Aorta (tissue), 5 donors: ENCODE data around the gene UBAC2. TPM values are rescaled to one million over a fixed set of nuclear protein-coding genes. Genes with fewer than 3 reads are reported as not detected.

Experiments
- ATAC-seq: fragments of 200-7000 bp; cut with Tn5 transposase; one replicate; pipeline ENCODE4 v1.9.1; 2022; ENCODE audit warnings: moderate library complexity; ENCODE audit not compliant: low FRiP score
- DNase-seq, 2 donors: peaks; one replicate each; pipeline ENCODE4 v3.0.0-alpha.2; 2020
- H3K27ac ChIP-seq, 2 donors: one replicate each; pipeline ENCODE4 v1.5.1; 2013; ENCODE audit warnings: low read length in 2 of 2, mild to moderate bottlenecking in 2 of 2, moderate library complexity in 2 of 2, control low read depth in 1 of 2, inconsistent platforms in 1 of 2, low read depth in 1 of 2
- H3K27me3 ChIP-seq, 2 donors: one replicate each; pipeline ENCODE4 v1.6.1; 2013; ENCODE audit warnings: control low read depth in 1 of 2, low read length in 1 of 2, mild to moderate bottlenecking in 1 of 2, moderate library complexity in 1 of 2; ENCODE audit not compliant: insufficient read depth in 2 of 2, control insufficient read depth in 1 of 2
- H3K36me3 ChIP-seq, 2 donors: one replicate each; pipeline ENCODE4 v1.6.1; 2013; ENCODE audit warnings: control low read depth in 1 of 2, low read length in 1 of 2, mild to moderate bottlenecking in 1 of 2; ENCODE audit not compliant: insufficient read depth in 2 of 2, control insufficient read depth in 1 of 2
- H3K4me1 ChIP-seq, 2 donors: one replicate each; pipeline ENCODE4 v1.6.1; 2013; ENCODE audit warnings: low read length in 2 of 2, control low read depth in 1 of 2, mild to moderate bottlenecking in 1 of 2, moderate library complexity in 1 of 2; ENCODE audit not compliant: insufficient read depth in 2 of 2, control insufficient read depth in 1 of 2
- H3K4me3 ChIP-seq, 2 donors: one replicate each; pipeline ENCODE4 v1.5.1; 2013; ENCODE audit warnings: low read length in 2 of 2, control low read depth in 1 of 2, mild to moderate bottlenecking in 1 of 2
- H3K9me3 ChIP-seq: one replicate; pipeline ENCODE4 v1.6.1; 2013; ENCODE audit warnings: mild to moderate bottlenecking, low read length; ENCODE audit not compliant: control insufficient read depth
- WGBS, 2 donors: extraction: QIAGEN DNeasy Blood & Tissue Kit; methylation state at CpG; one replicate each; pipeline ENCODE4 v1.1.7; 2013; 5-methylcytosine and 5-hydroxymethylcytosine counted together
- intact Hi-C, 2 donors: fragments of 100-400 bp; cut with DNase I; formaldehyde crosslinking; loops; one replicate each; pipeline versions ENCODE4 v1.14.2 to v1.15.0; 2022
- polyA plus RNA-seq, 2 donors: library from polyadenylated mRNA; stranded (reverse); fragments of 200-250 nt; gene quantifications; one replicate each; pipeline ENCODE4 v1.2.3, GENCODE V29; 2013
- total RNA-seq, 2 donors: library from RNA; stranded (reverse); fragmentation: NEBNext Ultra II Directional; extraction: Animal tissue kit (Norgen Biotek cat#: 25700); gene quantifications; one replicate each; pipeline ENCODE4 v1.2.1, GENCODE V29; 2021
- donor health status: healthy with polysubstance abuse.
- donor health status: Bipolar disorder and iron deficiency.
- donor health status: DM: no; HTN: no; CAD: no.
- donor health status: DM: no; HTN: no; CAD: no.
- donor health status: DM: yes; HTN: yes; CAD: no.

UBAC2 gene
- total and polyA plus RNA-seq, 4 donors, result 44.4 to 54.2 (median 48.5) TPM

GRCh38 chr13:99335603-99336002 lies 134.9 kb downstream of the UBAC2 start:
- H3K9me3 ChIP-seq, result no peaks in the 10 kb centered on the region
- H3K27ac ChIP-seq, result no peak overlapping the region
- H3K36me3 ChIP-seq, result no peaks in the 10 kb centered on the region
- no peaks in the 10 kb centered on the region for H3K4me1 ChIP-seq
- intact Hi-C loops, result no loop called here
- no peak overlapping the region for H3K4me3 ChIP-seq
- ATAC-seq (no peak), DNase-seq (no peak)
- no peaks in the 10 kb centered on the region for H3K27me3 ChIP-seq
- 86 to 91% methylated on average over 4 of the region's 4 CpGs for WGBS, 2 donors

GRCh38 chr13:99339230-99339721 lies 138.6 kb downstream of the UBAC2 start:
- Histone ChIP-seq H3K36me3 (peaks cover 4% of the 10 kb centered on the region in 2 donors), H3K4me1 (no peaks in the 10 kb centered on the region), H3K27me3 (no peaks in the 10 kb centered on the region), H3K9me3 (no peaks in the 10 kb centered on the region), H3K27ac (no peak overlapping the region), H3K4me3 (no peak overlapping the region)
- ATAC-seq (no peak), DNase-seq (no peak)
- intact Hi-C loops, result no loop called here
- WGBS, 2 donors, result 84 to 87% methylated on average over 5 of the region's 5 CpGs

GRCh38 chr13:99339736-99340397 lies 139.2 kb downstream of the UBAC2 start:
- no peak for DNase-seq
- H3K4me1 ChIP-seq, result no peaks in the 10 kb centered on the region
- H3K27me3 ChIP-seq, result no peaks in the 10 kb centered on the region
- no peak overlapping the region for H3K27ac ChIP-seq
- H3K9me3 ChIP-seq, result no peaks in the 10 kb centered on the region
- no peak for ATAC-seq
- 77 to 79% methylated on average over 8 of the region's 8 CpGs for WGBS, 2 donors
- peaks cover 4% of the 10 kb centered on the region in 2 donors for H3K36me3 ChIP-seq
- H3K4me3 ChIP-seq, result no peak overlapping the region
- intact Hi-C loops, result no loop called here

- no peaks in the 10 kb centered on the region for H3K27me3 ChIP-seq
- ATAC-seq, result no peak
- no peak overlapping the region for H3K4me3 ChIP-seq
- peaks cover 4% of the 10 kb centered on the region in 2 donors for H3K36me3 ChIP-seq
- intact Hi-C loops, result no loop called here
- no peaks in the 10 kb centered on the region for H3K4me1 ChIP-seq
- no peak overlapping the region for H3K27ac ChIP-seq
- H3K9me3 ChIP-seq, result no peaks in the 10 kb centered on the region
- no peak for DNase-seq
Measured at GRCh38 chr13:99340638-99341037, 140.0 kb downstream of the UBAC2 start.

GRCh38 chr13:99341969-99342722 lies 141.5 kb downstream of the UBAC2 start:
- H3K27me3 ChIP-seq, result no peaks in the 10 kb centered on the region
- no peak for ATAC-seq
- no peaks in the 10 kb centered on the region for H3K9me3 ChIP-seq
- H3K27ac ChIP-seq, result no peak overlapping the region
- intact Hi-C loops, result no loop called here
- H3K4me1 ChIP-seq, result no peaks in the 10 kb centered on the region
- WGBS, 2 donors, result 94 to 95% methylated on average over 16 of the region's 16 CpGs
- no peak for DNase-seq
- H3K4me3 ChIP-seq, result no peak overlapping the region
- H3K36me3 ChIP-seq, result peaks cover 4% of the 10 kb centered on the region in 2 donors

GRCh38 chr13:99342723-99343315 lies 142.2 kb downstream of the UBAC2 start:
- DNase-seq, result no peak
- WGBS, 2 donors, result 66 to 72% methylated on average over 10 of the region's 10 CpGs

GRCh38 chr13:99344610-99345208 lies 144.1 kb downstream of the UBAC2 start:
- ATAC-seq (no peak), DNase-seq (no peak)
- no peak overlapping the region for H3K27ac ChIP-seq
- intact Hi-C loops, result no loop called here
- no peak overlapping the region for H3K4me3 ChIP-seq
- no peaks in the 10 kb centered on the region for H3K27me3 ChIP-seq
- no peaks in the 10 kb centered on the region for H3K4me1 ChIP-seq
- peaks cover 4% of the 10 kb centered on the region in 2 donors for H3K36me3 ChIP-seq
- 85 to 90% methylated on average over 6 of the region's 6 CpGs for WGBS, 2 donors
- no peaks in the 10 kb centered on the region for H3K9me3 ChIP-seq

More at GRCh38 chr13:99342723-99343315, 142.2 kb downstream of the UBAC2 start:
- Histone ChIP-seq H3K27ac (no peak overlapping the region), H3K9me3 (no peaks in the 10 kb centered on the region), H3K4me3 (no peak overlapping the region), H3K4me1 (no peaks in the 10 kb centered on the region), H3K36me3 (peaks cover 4% of the 10 kb centered on the region in 2 donors), H3K27me3 (no peaks in the 10 kb centered on the region)
- no peak for ATAC-seq
- intact Hi-C loops, result no loop called here

GRCh38 chr13:99345345-99345744 lies 144.7 kb downstream of the UBAC2 start:
- no peaks in the 10 kb centered on the region for H3K27me3 ChIP-seq
- intact Hi-C loops, result no loop called here
- H3K4me1 ChIP-seq, result no peaks in the 10 kb centered on the region
- ATAC-seq (no peak), DNase-seq (no peak)
- H3K9me3 ChIP-seq, result no peaks in the 10 kb centered on the region
- H3K4me3 ChIP-seq, result no peak overlapping the region
- H3K27ac ChIP-seq, result no peak overlapping the region
- 91 to 93% methylated on average over 5 of the region's 5 CpGs for WGBS, 2 donors
- peaks cover 4% of the 10 kb centered on the region in 2 donors for H3K36me3 ChIP-seq
